Natural killer cell (primary cell): ENCODE data around the gene CTNNA3. TPM values are rescaled to one million over a fixed set of nuclear protein-coding genes. Genes with fewer than 3 reads are reported as not detected.

Experiments used
- ATAC-seq, 3 donors: fragments of 150-1000 bp in 2 of 3; fragments of 200-7000 bp in 1 of 3; cut with Tn5 transposase; 1 replicate in 1 of 3; 2 replicates in 2 of 3; pipeline ENCODE4 v1.10.0; 2021; ENCODE audit warnings: mild to moderate bottlenecking in 2 of 3, moderate library complexity in 2 of 3
- DNase-seq, 2 donors: peaks; one replicate each; pipeline versions ENCODE4 v3.0.0 to v3.0.0-alpha.2; 2013 to 2021; ENCODE audit warnings: mixed read lengths in 1 of 2
- H3K27ac ChIP-seq: one replicate; pipeline ENCODE4 v1.5.1; 2013; ENCODE audit warnings: mild to moderate bottlenecking, low read length
- H3K27me3 ChIP-seq: one replicate; pipeline ENCODE4 v1.6.1; 2013; ENCODE audit warnings: low read length; ENCODE audit not compliant: control insufficient read depth, insufficient read depth
- H3K36me3 ChIP-seq: one replicate; pipeline ENCODE4 v1.6.1; 2013; ENCODE audit warnings: low read length; ENCODE audit not compliant: control insufficient read depth, insufficient read depth
- H3K4me1 ChIP-seq: one replicate; pipeline ENCODE4 v1.6.1; 2013; ENCODE audit warnings: low read length; ENCODE audit not compliant: control insufficient read depth, insufficient read depth
- H3K4me3 ChIP-seq: one replicate; pipeline ENCODE4 v1.5.1; 2013; ENCODE audit warnings: low read length
- H3K9me3 ChIP-seq: one replicate; pipeline ENCODE4 v1.6.1; 2013; ENCODE audit warnings: low read length; ENCODE audit not compliant: control insufficient read depth, insufficient read depth
- H3K27ac Mint-ChIP-seq, 2 donors: one replicate each; pipeline ENCODE4 v1.8.0; 2022; ENCODE audit warnings: mild to moderate bottlenecking in 2 of 2, mixed read lengths in 2 of 2, moderate library complexity in 1 of 2
- H3K27me3 Mint-ChIP-seq, 2 donors: one replicate each; pipeline ENCODE4 v1.8.0; 2022; ENCODE audit warnings: low read depth in 2 of 2, mixed read lengths in 2 of 2
- H3K36me3 Mint-ChIP-seq: one replicate; pipeline ENCODE4 v1.8.0; 2022; ENCODE audit warnings: mixed read lengths
- H3K4me1 Mint-ChIP-seq, 2 donors: one replicate each; pipeline ENCODE4 v1.8.0; 2022; ENCODE audit warnings: mixed read lengths in 2 of 2
- H3K4me3 Mint-ChIP-seq: one replicate; pipeline ENCODE4 v1.8.0; 2022; ENCODE audit warnings: mild to moderate bottlenecking, moderate library complexity, mixed read lengths
- H3K9me3 Mint-ChIP-seq, 2 donors: one replicate each; pipeline ENCODE4 v1.8.0; 2022; ENCODE audit warnings: mixed read lengths in 2 of 2
- CTCF ChIP-seq: fragments of 200-600 bp; IDR thresholded peaks from one replicate; pipeline ENCODE4 v1.8.0; 2022; ENCODE audit warnings: antibody characterized with exemption
- WGBS: methylation state at CpG from one replicate; pipeline ENCODE4 v1.1.7; 2013; ENCODE audit warnings: missing lambda C conversion rate; ENCODE audit not compliant: insufficient coverage; 5-methylcytosine and 5-hydroxymethylcytosine counted together
- intact Hi-C: fragments of 100-400 bp; cut with micrococcal nuclease; formaldehyde crosslinking; loops from one replicate; pipeline ENCODE4 v1.14.2; 2022
- total RNA-seq, 4 donors: library from RNA; stranded (reverse); fragments of 120-200 nt in 1 of 4; gene quantifications; one replicate each; pipeline versions ENCODE4 v1.2.3 to v1.2.4, GENCODE V29; 2013 to 2022

Gene CTNNA3
- total RNA-seq, 3 donors from 2014 or later (not counting 1 experiment from before 2014, with no cell fraction given): not detected

- Histone ChIP-seq H3K36me3 (no peaks in the 10 kb centered on the region), H3K4me3 (no peak overlapping the region), H3K4me1 (no peaks in the 10 kb centered on the region), H3K9me3 (no peaks in the 10 kb centered on the region), H3K27me3 (no peaks in the 10 kb centered on the region), H3K27ac (no peak overlapping the region)
- Mint-ChIP-seq H3K9me3 (no peaks in the 10 kb centered on the region), H3K4me1 (no peaks in the 10 kb centered on the region), H3K36me3 (no peaks in the 10 kb centered on the region), H3K27me3 (peaks cover 2 to 14% of the 10 kb centered on the region in 2 donors), H3K27ac (no peak overlapping the region), H3K4me3 (no peak overlapping the region)
- ATAC-seq (no peak), DNase-seq (no peak)
- TF ChIP-seq CTCF: no peak
- intact Hi-C loops: no loop called here
- WGBS: 33% methylated on average over 3 of the region's 3 CpGs
Observed at GRCh38 chr10:66928776-66929175, 767.2 kb downstream of the CTNNA3 start.

GRCh38 chr10:66927971-66928770, 767.8 kb downstream of the CTNNA3 start:
- intact Hi-C loops: no loop called here
- Mint-ChIP-seq H3K27ac (no peak overlapping the region), H3K4me3 (no peak overlapping the region), H3K9me3 (no peaks in the 10 kb centered on the region), H3K36me3 (no peaks in the 10 kb centered on the region), H3K4me1 (no peaks in the 10 kb centered on the region), H3K27me3 (peaks cover 2 to 14% of the 10 kb centered on the region in 2 donors)
- no peaks in the 10 kb centered on the region for H3K4me1 ChIP-seq
- H3K9me3 ChIP-seq: no peaks in the 10 kb centered on the region
- H3K27me3 ChIP-seq: no peaks in the 10 kb centered on the region
- no peak overlapping the region for H3K27ac ChIP-seq
- H3K36me3 ChIP-seq: no peaks in the 10 kb centered on the region
- DNase-seq: no peak
- WGBS: 5% methylated on average over 28 of the region's 30 CpGs
- ATAC-seq: no peak
- H3K4me3 ChIP-seq: no peak overlapping the region
- TF ChIP-seq CTCF: no peak

DNA sequence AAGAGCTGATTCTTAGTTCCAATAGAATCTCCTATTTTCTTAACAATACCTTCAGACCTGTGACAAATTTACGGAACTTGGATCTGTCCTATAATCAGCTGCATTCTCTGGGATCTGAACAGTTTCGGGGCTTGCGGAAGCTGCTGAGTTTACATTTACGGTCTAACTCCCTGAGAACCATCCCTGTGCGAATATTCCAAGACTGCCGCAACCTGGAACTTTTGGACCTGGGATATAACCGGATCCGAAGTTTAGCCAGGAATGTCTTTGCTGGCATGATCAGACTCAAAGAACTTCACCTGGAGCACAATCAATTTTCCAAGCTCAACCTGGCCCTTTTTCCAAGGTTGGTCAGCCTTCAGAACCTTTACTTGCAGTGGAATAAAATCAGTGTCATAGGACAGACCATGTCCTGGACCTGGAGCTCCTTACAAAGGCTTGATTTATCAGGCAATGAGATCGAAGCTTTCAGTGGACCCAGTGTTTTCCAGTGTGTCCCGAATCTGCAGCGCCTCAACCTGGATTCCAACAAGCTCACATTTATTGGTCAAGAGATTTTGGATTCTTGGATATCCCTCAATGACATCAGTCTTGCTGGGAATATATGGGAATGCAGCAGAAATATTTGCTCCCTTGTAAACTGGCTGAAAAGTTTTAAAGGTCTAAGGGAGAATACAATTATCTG, 768.6 kb downstream of the CTNNA3 start:
- intact Hi-C loops: no loop called here
- TF ChIP-seq CTCF: no peak
- H3K36me3 ChIP-seq: no peaks in the 10 kb centered on the region
- H3K27me3 Mint-ChIP-seq: peaks cover 2 to 14% of the 10 kb centered on the region in 2 donors
- no peaks in the 10 kb centered on the region for H3K4me1 Mint-ChIP-seq
- ATAC-seq: no peak
- no peaks in the 10 kb centered on the region for H3K9me3 ChIP-seq
- H3K4me3 Mint-ChIP-seq: no peak overlapping the region
- 49% methylated on average over 11 of the region's 11 CpGs for WGBS
- H3K4me1 ChIP-seq: no peaks in the 10 kb centered on the region
- H3K27me3 ChIP-seq: no peaks in the 10 kb centered on the region
- no peak overlapping the region for H3K27ac Mint-ChIP-seq
- H3K27ac ChIP-seq: no peak overlapping the region
- no peak for DNase-seq
- no peaks in the 10 kb centered on the region for H3K36me3 Mint-ChIP-seq
- peaks cover 0 to 3% of the 10 kb centered on the region in 2 donors for H3K9me3 Mint-ChIP-seq
- no peak overlapping the region for H3K4me3 ChIP-seq
